Erythroblast (primary cell): ENCODE measurements around the gene PLEKHA5.

Experiments used
- GATA1 ChIP-seq: IDR thresholded peaks from 2 replicates; pipeline ENCODE4 v1.6.1; 2011; ENCODE audit warnings: low read depth, mild to moderate bottlenecking, control low read depth, low read length, moderate library complexity
- POLR2A ChIP-seq: IDR thresholded peaks from 2 replicates; pipeline ENCODE4 v1.6.1; 2011; ENCODE audit warnings: mild to moderate bottlenecking, low read length

- TF ChIP-seq POLR2A (no peak), GATA1 (no peak)
Measured at GRCh38 chr12:19282133-19282699, 152.7 kb downstream of the PLEKHA5 start.
